Activated CD8-positive, alpha-beta T cell treated with anti-CD3 and anti-CD28 coated beads, Interleukin-2, amount 10 ng/mL, durations not matched to agents 7 days and 5 days (primary cell): ENCODE data around the gene GNG12. TPM values are rescaled to one million over a fixed set of nuclear protein-coding genes. Genes with fewer than 3 reads are reported as not detected.

Experiments used
- ATAC-seq: fragments of 150-1000 bp; cut with Tn5 transposase; one replicate; pipeline ENCODE4 v1.10.0; 2021; ENCODE audit warnings: moderate library complexity
- CTCF ChIA-PET: fragments of 350-600 bp; sonication (Branson Sonifier 250); formaldehyde crosslinking; loops from one replicate; lab custom pipeline; 2021; ENCODE audit warnings: antibody characterized with exemption; lab: Charles Lee
- POLR2A ChIA-PET: fragments of 350-600 bp; sonication (Branson Sonifier 250); formaldehyde crosslinking; loops from one replicate; lab custom pipeline; 2021; ENCODE audit warnings: antibody characterized with exemption; lab: Charles Lee
- DNase-seq: peaks from one replicate; pipeline ENCODE4 v3.0.0-alpha.2; 2020
- H3K27ac Mint-ChIP-seq: one replicate; pipeline ENCODE4 v1.8.0; 2021; ENCODE audit warnings: mild to moderate bottlenecking, mixed read lengths
- H3K27me3 Mint-ChIP-seq: one replicate; pipeline ENCODE4 v1.8.0; 2021; ENCODE audit warnings: low read depth, mixed read lengths
- H3K36me3 Mint-ChIP-seq: one replicate; pipeline ENCODE4 v1.8.0; 2021; ENCODE audit warnings: low read depth, mixed read lengths
- H3K4me1 Mint-ChIP-seq: one replicate; pipeline ENCODE4 v1.8.0; 2021; ENCODE audit warnings: low read depth, mixed read lengths
- H3K4me3 Mint-ChIP-seq: one replicate; pipeline ENCODE4 v1.8.0; 2021; ENCODE audit warnings: mild to moderate bottlenecking, mixed read lengths
- H3K9me3 Mint-ChIP-seq: one replicate; pipeline ENCODE4 v1.8.0; 2022; ENCODE audit warnings: mixed read lengths; ENCODE audit not compliant: insufficient read depth
- total RNA-seq, 2 experiments: library from RNA; stranded (reverse); gene quantifications; one replicate each; pipeline ENCODE4 v1.2.3, GENCODE V29; 2021

The GNG12 gene
- total RNA-seq, 2 experiments from 2014 or later = not detected

DNA sequence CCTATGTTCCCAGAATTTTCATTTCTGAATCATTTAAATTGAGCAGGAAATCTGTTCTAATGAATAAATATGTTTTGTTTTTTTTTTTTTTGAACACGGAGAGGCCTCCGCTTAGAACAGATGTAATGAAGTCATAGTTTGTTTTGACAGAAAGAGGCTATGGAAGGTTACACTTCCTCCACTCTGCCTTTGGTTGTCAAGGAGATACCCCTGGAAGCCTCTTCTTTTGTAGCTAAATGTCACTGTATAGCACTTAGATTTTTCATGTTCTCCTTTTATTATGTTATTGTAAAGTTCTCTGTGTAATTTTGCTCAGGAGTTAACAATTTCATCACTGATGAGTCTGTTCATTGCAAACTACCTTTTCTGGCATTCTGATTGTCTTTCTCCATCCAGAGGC is 22.7 kb upstream of the GNG12 start:
- CTCF ChIA-PET = interaction anchor here (1.1 kb wide), 1 partner anchor 17 kb away, joined by 3 read pairs; no protein-coding TSS in a partner anchor
- no peak for ATAC-seq
- Mint-ChIP-seq H3K4me1 (no peaks in the 10 kb centered on the region), H3K36me3 (no peaks in the 10 kb centered on the region), H3K27ac (no peak overlapping the region), H3K4me3 (no peak overlapping the region), H3K27me3 (peaks cover 11% of the 10 kb centered on the region), H3K9me3 (no peaks in the 10 kb centered on the region)
- no peak for DNase-seq
- POLR2A ChIA-PET = no interaction called here

- no peaks in the 10 kb centered on the region for H3K4me1 Mint-ChIP-seq
- H3K27me3 Mint-ChIP-seq = peaks cover 8% of the 10 kb centered on the region
- no peaks in the 10 kb centered on the region for H3K9me3 Mint-ChIP-seq
- no peaks in the 10 kb centered on the region for H3K36me3 Mint-ChIP-seq
- ATAC-seq (no peak), DNase-seq (no peak)
- H3K4me3 Mint-ChIP-seq = no peak overlapping the region
- POLR2A ChIA-PET = no interaction called here
- CTCF ChIA-PET = no interaction called here
- no peak overlapping the region for H3K27ac Mint-ChIP-seq
Measured at GRCh38 chr1:67855444-67855843, 22.2 kb upstream of the GNG12 start.

DNA sequence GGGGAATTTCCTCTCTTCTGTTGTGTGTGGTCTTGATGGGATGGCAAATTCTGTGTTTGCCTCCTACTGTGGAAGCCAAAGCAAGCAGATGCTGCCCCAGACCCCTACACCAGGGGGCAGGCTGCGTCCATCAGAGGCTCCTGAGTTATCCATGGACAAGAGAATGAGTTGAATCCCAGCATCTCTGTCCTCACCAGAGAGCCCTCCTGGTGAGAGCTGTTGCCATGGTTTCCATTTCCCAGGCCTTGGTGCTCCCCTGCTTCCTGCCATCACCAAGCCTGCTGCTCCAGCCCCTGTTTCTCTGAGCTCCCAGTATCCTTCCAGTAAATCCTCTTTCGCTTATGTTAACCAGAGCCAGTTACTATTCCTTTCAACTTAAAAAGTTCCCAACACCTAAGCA is 20.4 kb upstream of the GNG12 start:
- ChIA-PET CTCF (no interaction called here), POLR2A (no interaction called here)
- H3K9me3 Mint-ChIP-seq = no peaks in the 10 kb centered on the region
- H3K27ac Mint-ChIP-seq = no peak overlapping the region
- DNase-seq (no peak), ATAC-seq (no peak)
- H3K36me3 Mint-ChIP-seq = no peaks in the 10 kb centered on the region
- peaks cover 11% of the 10 kb centered on the region for H3K27me3 Mint-ChIP-seq
- no peaks in the 10 kb centered on the region for H3K4me1 Mint-ChIP-seq
- H3K4me3 Mint-ChIP-seq = no peak overlapping the region

DNA sequence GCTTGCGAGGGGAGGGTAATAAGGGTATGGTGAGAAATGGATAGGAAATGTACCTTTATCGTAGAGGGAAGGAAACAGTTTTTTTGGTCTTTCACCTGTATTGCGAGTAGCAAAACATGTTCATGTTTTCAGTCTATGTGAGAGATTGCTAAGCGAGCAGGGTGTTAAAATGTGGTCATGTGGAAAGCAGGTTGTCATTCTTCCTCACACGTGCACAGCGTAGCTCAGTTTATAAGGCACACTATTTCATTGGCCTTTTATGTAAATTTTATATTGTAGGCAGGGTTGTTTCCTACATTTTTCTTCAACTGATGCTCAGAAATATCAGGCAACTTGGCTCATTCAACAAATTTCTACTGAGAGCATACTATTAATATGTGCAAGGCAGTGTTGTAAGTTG is 18.5 kb upstream of the GNG12 start:
- Mint-ChIP-seq H3K36me3 (no peaks in the 10 kb centered on the region), H3K27ac (no peak overlapping the region), H3K27me3 (peaks cover 9% of the 10 kb centered on the region), H3K4me3 (no peak overlapping the region), H3K9me3 (no peaks in the 10 kb centered on the region), H3K4me1 (no peaks in the 10 kb centered on the region)
- POLR2A ChIA-PET = no interaction called here
- DNase-seq (no peak), ATAC-seq (no peak)
- CTCF ChIA-PET = no interaction called here

GRCh38 chr1:67850611-67851075 is 17.4 kb upstream of the GNG12 start:
- ChIA-PET CTCF (interaction anchor here (0.7 to 2.0 kb wide), 9 partner anchors 10 to 289 kb away, joined by 3 to 15 read pairs (median 4); no protein-coding TSS in a partner anchor), POLR2A (no interaction called here)
- Mint-ChIP-seq H3K27ac (no peak overlapping the region), H3K27me3 (peaks cover 6% of the 10 kb centered on the region), H3K36me3 (no peaks in the 10 kb centered on the region), H3K4me3 (no peak overlapping the region), H3K4me1 (no peaks in the 10 kb centered on the region), H3K9me3 (no peaks in the 10 kb centered on the region)
- ATAC-seq (no peak), DNase-seq (no peak)

DNA sequence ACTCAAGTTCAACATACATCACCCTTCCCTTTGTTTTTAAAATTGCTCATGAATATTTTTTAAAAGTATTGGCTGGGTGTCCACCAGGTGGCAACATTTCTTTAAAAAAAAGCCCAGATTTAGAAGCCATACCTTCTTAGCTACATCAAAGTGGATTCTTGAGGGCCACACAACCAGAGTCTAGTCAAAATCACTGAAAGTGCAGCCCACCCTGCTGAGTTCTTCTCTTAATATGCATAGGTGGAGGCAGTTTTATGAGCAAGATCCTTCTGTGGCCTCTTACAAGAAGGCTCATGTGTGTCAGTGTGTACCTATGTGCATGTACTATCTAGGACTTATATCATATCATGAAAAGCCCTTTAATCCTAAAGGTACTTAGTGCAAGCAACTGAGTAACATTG is 16.9 kb upstream of the GNG12 start:
- DNase-seq = peak; percentile 28
- Mint-ChIP-seq H3K4me3 (no peak overlapping the region), H3K27me3 (peaks cover 3% of the 10 kb centered on the region), H3K9me3 (no peaks in the 10 kb centered on the region), H3K4me1 (no peaks in the 10 kb centered on the region), H3K36me3 (no peaks in the 10 kb centered on the region), H3K27ac (no peak overlapping the region)
- POLR2A ChIA-PET = no interaction called here
- ATAC-seq = peak; percentile 19
- CTCF ChIA-PET = interaction anchor here (0.8 to 2.0 kb wide), 8 partner anchors 10 to 289 kb away, joined by 3 to 15 read pairs (median 4); no protein-coding TSS in a partner anchor

DNA sequence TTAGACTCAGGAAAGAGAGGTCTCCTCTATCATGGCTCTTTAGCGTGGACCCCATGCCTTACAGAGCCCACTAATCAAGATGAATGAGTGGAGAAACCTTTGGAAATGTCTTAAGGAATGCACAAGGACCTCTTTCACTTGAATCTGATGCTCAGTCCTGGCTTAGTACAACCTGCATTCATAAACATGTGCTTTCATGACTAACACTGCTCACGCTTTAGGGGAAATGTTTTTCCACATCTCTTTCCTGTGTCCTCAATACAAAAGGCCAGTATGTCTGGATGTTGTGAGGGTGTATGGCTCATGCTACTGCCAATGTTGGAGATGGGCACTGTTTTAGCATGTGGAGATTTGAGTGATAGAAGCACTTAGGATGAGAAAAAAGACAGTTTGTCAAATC is 14.2 kb upstream of the GNG12 start:
- Mint-ChIP-seq H3K4me1 (no peaks in the 10 kb centered on the region), H3K27me3 (peaks cover 9% of the 10 kb centered on the region), H3K27ac (no peak overlapping the region), H3K9me3 (no peaks in the 10 kb centered on the region), H3K36me3 (no peaks in the 10 kb centered on the region), H3K4me3 (no peak overlapping the region)
- ATAC-seq (no peak), DNase-seq (no peak)
- POLR2A ChIA-PET = no interaction called here
- CTCF ChIA-PET = interaction anchor here (0.6 kb wide), 1 partner anchor 772 kb away, joined by 3 read pairs; no protein-coding TSS in a partner anchor

DNA sequence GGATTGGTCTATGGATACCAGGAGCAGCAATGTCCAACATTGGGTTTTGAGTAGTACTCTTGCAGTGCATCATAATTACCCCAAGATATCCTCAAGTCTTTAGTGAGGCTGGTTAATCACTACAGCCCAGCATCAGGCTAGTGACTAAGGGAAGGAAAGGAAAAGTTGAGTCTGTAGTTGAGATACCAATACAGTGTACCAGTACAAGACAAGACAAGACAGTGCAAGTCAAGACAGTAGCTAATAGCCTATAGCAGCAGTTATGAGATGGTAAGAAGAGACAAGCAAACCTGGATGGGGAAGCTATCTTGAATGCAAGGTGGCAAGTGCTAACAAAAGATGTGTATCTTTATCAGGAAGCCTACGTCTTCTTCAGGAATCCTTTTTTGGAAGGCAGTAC is 13.3 kb upstream of the GNG12 start:
- ChIA-PET POLR2A (no interaction called here), CTCF (no interaction called here)
- Mint-ChIP-seq H3K27me3 (peaks cover 14% of the 10 kb centered on the region), H3K4me1 (no peaks in the 10 kb centered on the region), H3K36me3 (no peaks in the 10 kb centered on the region), H3K27ac (no peak overlapping the region), H3K9me3 (no peaks in the 10 kb centered on the region), H3K4me3 (no peak overlapping the region)
- ATAC-seq (no peak), DNase-seq (no peak)

DNA sequence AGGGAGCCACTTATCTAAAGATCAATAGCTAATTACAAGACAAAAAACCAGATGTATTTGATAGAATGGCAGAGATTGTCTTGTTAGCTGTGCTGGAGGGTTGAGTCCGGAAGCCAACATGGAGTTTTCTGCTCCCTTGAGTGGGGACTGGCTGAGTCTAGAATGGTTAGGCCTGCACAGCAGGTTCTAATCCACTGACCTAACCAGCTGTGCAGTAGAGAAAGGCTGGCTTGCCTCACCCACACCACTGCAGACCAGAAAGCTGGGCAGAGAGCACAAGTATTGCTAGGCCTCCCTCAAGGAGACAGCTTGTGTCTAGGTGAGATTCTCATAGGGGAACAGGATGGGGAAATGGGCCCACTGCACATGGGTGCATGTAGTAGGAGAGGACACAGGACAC is 11.7 kb upstream of the GNG12 start:
- no peaks in the 10 kb centered on the region for H3K36me3 Mint-ChIP-seq

DNA sequence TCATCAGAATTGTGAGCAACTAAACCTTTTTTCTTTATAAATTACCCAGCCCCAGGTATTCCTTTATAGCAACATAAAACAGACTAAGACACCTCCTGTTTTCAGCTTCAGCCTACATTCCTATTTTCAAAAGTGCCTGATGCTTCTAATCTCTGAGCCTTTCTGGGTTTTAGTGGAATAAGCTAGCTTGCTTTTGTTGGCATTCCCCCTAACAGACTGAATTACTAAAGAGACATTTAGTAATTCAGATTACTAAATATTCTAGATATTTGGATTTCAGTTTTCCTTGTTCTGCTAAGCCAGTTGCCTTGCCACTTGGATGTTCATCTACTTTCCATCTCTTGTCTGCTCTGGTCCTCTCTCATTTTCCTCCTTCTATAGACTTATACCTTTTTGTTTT is 10.5 kb upstream of the GNG12 start:
- ChIA-PET CTCF (no interaction called here), POLR2A (no interaction called here)
- Mint-ChIP-seq H3K27me3 (peaks cover 28% of the 10 kb centered on the region), H3K4me3 (no peak overlapping the region), H3K4me1 (no peaks in the 10 kb centered on the region), H3K9me3 (no peaks in the 10 kb centered on the region), H3K27ac (no peak overlapping the region), H3K36me3 (no peaks in the 10 kb centered on the region)
- ATAC-seq (no peak), DNase-seq (no peak)

More for the DNA sequence above, 11.7 kb upstream of the GNG12 start:
- H3K9me3 Mint-ChIP-seq = no peaks in the 10 kb centered on the region
- H3K4me1 Mint-ChIP-seq = no peaks in the 10 kb centered on the region
- H3K4me3 Mint-ChIP-seq = no peak overlapping the region
- H3K27ac Mint-ChIP-seq = no peak overlapping the region
- peaks cover 24% of the 10 kb centered on the region for H3K27me3 Mint-ChIP-seq
- DNase-seq (no peak), ATAC-seq (no peak)
- POLR2A ChIA-PET = no interaction called here
- CTCF ChIA-PET = interaction anchor here (1.2 kb wide), 1 partner anchor 78 kb away, joined by 3 read pairs; no protein-coding TSS in a partner anchor

- ChIA-PET CTCF (no interaction called here), POLR2A (no interaction called here)
- no peaks in the 10 kb centered on the region for H3K36me3 Mint-ChIP-seq
- no peak for DNase-seq
- H3K27me3 Mint-ChIP-seq = peaks cover 32% of the 10 kb centered on the region
- no peaks in the 10 kb centered on the region for H3K4me1 Mint-ChIP-seq
- no peaks in the 10 kb centered on the region for H3K9me3 Mint-ChIP-seq
- no peak overlapping the region for H3K27ac Mint-ChIP-seq
- H3K4me3 Mint-ChIP-seq = no peak overlapping the region
- ATAC-seq = no peak
Measured at GRCh38 chr1:67843331-67843730, 10.1 kb upstream of the GNG12 start.

DNA sequence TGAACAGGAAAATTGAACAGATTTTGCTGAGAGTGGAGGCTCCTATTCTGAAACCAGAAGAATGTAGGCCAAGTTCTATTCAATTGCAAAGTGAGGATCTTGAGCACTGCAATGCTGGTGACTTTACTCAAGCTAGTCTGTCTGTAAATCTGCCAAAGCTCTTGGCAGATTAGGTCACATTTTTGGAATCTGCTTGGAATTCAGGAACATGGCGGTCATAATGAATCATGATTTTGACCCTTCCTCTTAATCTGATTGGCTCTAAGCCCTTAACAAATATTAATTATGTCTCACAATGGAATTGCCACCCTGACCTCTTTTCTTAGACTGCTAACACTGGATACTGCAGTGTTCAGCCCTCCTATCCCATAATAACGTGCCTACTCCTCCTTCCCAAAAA is 7.2 kb upstream of the GNG12 start:
- Mint-ChIP-seq H3K27ac (no peak overlapping the region), H3K4me3 (no peak overlapping the region), H3K36me3 (no peaks in the 10 kb centered on the region), H3K27me3 (peaks cover 49% of the 10 kb centered on the region), H3K9me3 (no peaks in the 10 kb centered on the region), H3K4me1 (no peaks in the 10 kb centered on the region)
- POLR2A ChIA-PET = no interaction called here
- ATAC-seq = no peak
- no peak for DNase-seq
- CTCF ChIA-PET = no interaction called here

DNA sequence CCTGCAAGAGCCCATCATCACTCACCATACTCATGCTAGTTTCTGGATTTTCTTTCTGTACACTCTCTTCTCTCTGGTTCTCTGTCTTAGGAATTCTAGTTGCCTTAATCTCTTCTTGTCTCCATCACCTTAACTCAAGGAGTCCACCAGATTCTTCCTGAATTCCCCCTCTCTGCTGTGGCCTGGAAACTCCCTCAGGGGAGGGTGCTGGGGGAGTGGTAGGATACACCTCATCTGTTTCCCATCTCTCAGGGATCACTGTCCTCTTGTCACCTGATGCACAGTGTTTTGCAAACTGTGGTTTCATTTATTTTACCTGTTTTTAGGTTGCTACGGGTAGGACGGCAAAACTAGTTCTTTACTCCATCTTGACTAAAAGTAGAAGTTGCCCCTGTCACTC is 6.6 kb upstream of the GNG12 start:
- Mint-ChIP-seq H3K4me1 (peaks cover 3% of the 10 kb centered on the region), H3K36me3 (no peaks in the 10 kb centered on the region), H3K27ac (no peak overlapping the region), H3K4me3 (no peak overlapping the region), H3K9me3 (no peaks in the 10 kb centered on the region), H3K27me3 (peaks cover 50% of the 10 kb centered on the region)
- DNase-seq (no peak), ATAC-seq (no peak)
- CTCF ChIA-PET = no interaction called here
- POLR2A ChIA-PET = no interaction called here
